ENCODE measurements around the gene USP27X.

USP27X gene

GRCh38 chrX:49892542-49892941 is 13.3 kb downstream of the USP27X start:
- DNase-seq: no peak

GRCh38 chrX:49896951-49897350 is 17.7 kb downstream of the USP27X start:
- DNase-seq: no peak

DNA sequence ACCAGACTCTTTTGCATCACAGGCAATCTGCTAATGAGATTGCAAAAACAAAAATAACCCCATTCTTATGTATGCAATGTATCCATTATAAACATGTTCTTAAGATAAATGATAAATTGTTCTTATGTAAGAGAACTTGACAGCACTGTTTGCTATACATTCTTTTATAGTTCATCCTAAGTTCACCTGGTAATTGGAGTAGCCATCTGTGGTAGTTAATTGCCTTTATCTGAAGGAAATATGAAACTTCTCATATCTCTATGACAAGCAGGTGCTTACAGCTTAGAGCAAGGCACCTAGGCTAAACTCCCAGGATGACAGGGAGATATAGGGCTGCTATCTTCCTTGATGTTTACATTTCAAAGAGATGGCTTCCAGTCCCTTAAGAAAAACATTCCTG is 21.8 kb downstream of the USP27X start:
- DNase-seq: no peak

GRCh38 chrX:49910344-49910743 is 31.1 kb downstream of the USP27X start:
- DNase-seq: no peak

DNA sequence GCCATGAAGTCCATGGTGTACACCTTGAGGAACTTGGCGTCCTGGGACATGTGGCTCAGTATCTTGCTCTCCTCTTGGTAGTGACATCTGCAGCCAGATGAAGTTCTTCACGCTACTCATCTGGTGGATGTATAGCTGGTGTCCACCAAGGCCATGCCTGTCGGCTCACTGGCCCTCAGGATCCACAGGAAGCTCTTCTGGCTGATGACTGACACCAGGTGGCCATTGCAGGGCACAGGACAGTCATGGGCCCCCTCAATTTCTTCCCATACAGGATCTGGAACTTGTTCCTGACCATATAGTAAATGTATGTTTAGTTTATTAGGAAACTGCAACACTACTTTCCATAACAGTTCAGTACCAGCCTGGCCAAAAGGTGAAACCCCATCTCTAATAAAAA is 32.8 kb downstream of the USP27X start:
- no peak for DNase-seq

- DNase-seq: no peak
These were observed 33.6 kb downstream of the USP27X start for GRCh38 chrX:49912861-49913260.

GRCh38 chrX:49915361-49916222 is 36.3 kb downstream of the USP27X start:
- peak; percentile 66 for DNase-seq

DNA sequence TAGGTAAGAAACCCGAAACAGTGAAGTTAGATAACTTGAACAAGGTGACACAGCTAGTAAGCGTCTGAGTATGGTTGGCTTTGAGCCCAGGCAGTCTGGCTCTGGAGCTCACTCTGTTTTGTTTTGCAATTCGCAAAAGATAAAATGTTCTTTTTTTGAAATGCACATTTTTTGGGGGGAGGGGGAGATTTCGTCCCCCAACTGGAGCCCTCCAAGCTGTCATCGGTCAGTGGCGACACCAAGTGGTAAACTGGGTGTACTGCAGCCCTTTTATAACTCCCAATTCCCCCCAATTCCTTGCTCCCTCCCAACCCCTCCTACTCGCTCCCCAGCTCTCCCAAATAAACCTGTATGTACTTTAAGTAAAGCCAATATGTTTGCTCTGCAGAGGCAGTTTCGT is 40.3 kb downstream of the USP27X start:
- DNase-seq: peak; percentile 42

DNA sequence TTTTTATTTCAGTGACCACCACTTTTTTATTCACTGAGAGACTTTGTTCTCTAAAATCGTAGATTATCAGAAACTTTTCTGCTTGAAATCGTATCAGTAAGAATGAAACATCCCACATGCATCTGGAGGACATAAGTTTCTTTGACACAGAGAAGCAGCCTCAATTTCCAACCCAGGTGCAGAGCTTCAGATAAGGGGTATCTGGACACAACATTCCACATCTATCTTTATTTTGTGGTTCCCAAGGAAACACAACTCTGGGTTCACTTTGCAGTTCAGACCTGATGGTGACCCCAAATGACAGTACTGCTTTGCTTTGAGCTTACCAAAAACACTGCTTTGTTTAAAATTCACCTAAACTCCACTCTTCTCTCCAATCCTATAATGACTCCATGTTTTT is 41.8 kb downstream of the USP27X start:
- peak; percentile 77 for DNase-seq

DNA sequence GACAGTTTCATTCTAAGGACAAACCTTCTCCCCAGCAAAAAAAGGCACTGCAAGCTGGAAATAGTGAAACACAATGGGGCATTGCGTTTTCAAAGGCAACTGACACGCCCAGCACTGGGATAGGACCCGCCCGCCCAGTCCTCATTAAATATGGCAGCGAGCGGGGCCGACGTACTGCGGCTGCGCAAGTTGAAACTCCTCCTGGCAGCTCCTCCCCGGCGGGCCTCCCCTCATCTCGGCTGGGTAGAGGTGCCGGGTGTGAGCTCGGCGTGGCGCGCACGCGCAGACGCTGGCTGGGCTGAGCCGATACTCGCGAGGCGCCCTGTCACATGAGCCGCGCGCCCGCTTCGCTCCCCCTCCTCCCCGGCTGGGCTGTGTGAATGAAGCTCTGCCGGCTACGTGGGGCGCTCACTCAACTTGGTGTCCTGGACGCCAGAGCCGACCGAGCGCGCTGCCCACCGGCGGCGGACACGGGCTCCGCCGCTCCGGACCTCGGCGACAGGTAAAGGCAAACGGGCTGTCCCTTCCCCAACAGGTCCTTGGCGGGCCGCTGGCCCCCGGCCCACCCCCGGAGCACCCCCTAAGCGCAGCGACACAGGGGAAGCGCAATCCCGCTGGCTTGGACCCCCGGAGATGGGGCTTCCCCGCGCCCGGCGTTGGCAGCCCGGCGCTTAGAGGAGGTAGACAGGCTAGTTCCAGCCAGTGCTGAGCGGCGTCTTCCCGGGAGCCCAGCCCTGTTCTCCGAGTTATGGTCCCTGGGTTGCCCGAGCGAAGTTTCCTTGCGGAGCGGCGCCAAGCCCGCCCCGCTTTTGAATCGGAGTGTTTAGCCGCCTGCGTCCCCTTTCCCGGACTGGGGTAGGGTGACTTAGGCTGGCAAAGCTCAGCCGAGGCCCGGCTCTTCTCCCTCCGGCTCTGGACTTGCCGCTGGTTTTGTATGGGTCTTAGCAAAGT is 43.3 kb downstream of the USP27X start, which contains the start of gene CLCN5:
Gene CLCN5 (plus strand): TSS at position 306 of the 951 bp plus-strand sequence. CDS start 2,703 bp downstream, outside the sequence.
- DNase-seq: peak; percentile 94

DNA sequence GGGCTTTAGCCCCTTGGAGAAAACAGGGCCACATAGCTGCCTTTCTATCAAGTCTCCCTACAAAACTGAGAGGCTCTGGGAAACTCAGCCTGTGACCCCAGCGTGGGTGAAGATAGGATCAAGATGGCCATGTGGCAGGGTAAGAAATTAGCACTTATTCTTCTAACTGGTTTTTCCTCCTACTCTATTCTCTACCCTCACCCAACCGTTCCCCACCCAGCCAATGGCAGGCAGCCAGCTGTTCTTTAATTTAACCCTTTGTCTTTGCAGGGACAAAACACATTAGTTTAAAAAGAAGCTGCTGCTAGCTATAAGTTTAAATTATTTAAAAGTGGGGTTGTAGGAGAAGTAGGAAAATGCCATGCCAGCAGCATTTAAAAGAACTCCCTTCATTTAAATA is 45.9 kb downstream of the USP27X start:
- peak; percentile 80 for DNase-seq

DNA sequence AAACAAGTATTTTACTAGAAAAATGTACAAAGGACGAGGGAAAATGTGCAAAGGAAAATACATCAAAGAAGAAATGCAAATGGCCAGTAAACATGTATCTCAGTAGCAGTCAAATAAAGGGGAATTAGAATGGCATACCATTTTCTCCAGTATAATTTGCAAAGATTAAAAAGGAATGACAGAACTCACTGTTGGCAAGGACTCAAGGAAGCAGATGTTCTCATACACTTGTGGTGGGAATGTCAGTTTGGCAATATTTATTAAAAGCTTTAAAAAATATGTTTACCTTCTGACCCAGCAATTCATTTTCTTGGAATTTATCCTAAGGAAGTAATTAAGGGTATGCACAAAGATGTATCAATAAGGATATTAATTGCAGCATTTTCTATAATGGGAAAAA is 50.8 kb downstream of the USP27X start:
- no peak for DNase-seq
